ENCODE results near the gene DNM1. TPM values are rescaled to one million over a fixed set of nuclear protein-coding genes. Genes with fewer than 3 reads are reported as not detected.

DNM1 gene
- total and polyA plus RNA-seq, 3 donors from 2014 or later, result 8.0 to 10.7 (median 9.8) TPM

- Histone ChIP-seq H3K27me3 (no peaks in the 10 kb centered on the region), H3K4me3 (no peak overlapping the region), H3K36me3 (ENCODE audit: low read depth, missing control alignments) (no peaks in the 10 kb centered on the region), H3K9me3 (no peaks in the 10 kb centered on the region), H3K4me1 (no peaks in the 10 kb centered on the region), H3K27ac (no peak overlapping the region)
- intact Hi-C loops (cut with DNase I; ENCODE audit: low total_unique reads), result no loop called here
- 82 to 83% methylated on average over 8 to 11 of the region's 11 CpGs for WGBS, 2 donors
- TF ChIP-seq POLR2A (IDR thresholded peaks at IDR 0.05) (no peak), CTCF (IDR thresholded peaks at IDR 0.05) (no peak)
- DNase-seq, result no peak
Measured at GRCh38 chr9:128288273-128289004, 85.3 kb downstream of the DNM1 start.

DNA sequence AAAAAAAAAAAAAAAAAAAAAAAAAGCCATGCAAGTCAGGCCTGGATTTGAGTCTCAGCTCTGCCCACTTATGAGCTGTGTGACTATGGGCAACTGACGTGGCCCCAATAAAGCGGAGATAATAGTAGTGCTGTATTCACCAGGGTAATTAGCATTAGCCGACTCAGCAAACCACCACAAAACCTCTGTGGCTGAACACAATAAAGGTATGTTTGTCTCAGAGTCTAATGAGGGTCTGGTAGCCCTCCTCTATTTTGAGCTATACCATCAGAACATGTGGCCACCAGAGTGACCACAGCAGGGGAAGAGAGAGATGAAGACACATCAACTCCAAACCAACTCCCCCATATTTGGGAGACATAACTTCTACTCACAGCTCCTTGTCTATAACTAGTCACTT lies 88.8 kb downstream of the DNM1 start:
- TF ChIP-seq POLR2A (IDR thresholded peaks at IDR 0.05) (no peak), CTCF (IDR thresholded peaks at IDR 0.05) (no peak)
- Histone ChIP-seq H3K9me3 (no peaks in the 10 kb centered on the region), H3K4me3 (no peak overlapping the region), H3K4me1 (no peaks in the 10 kb centered on the region), H3K27me3 (no peaks in the 10 kb centered on the region), H3K27ac (no peak overlapping the region), H3K36me3 (ENCODE audit: low read depth, missing control alignments) (no peaks in the 10 kb centered on the region)
- WGBS, 2 donors, result 92 to 100% methylated on average over 1 to 3 of the region's 3 CpGs
- DNase-seq, result no peak
- intact Hi-C loops (cut with DNase I; ENCODE audit: low total_unique reads), result no loop called here

DNA sequence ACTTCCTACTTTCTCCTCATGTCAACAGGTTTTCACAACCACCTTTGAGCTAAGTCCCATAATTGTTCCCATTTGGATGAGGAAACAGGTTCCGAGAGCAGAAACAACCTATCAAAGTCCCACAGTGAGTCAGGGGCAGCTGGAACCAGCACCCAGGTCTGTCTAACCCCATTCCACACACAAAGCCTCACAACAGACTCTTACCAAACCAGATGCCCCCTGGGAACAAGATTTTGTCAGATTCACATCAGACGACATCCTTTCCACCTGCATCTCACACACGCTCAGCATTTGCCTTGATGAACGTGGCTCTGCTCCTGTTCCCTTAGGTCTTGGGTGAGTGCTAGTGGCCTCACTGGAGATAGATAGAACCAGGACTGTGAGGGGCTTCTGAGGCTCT lies 89.9 kb downstream of the DNM1 start:
- Histone ChIP-seq H3K4me1 (no peaks in the 10 kb centered on the region), H3K9me3 (no peaks in the 10 kb centered on the region), H3K4me3 (no peak overlapping the region), H3K27ac (no peak overlapping the region), H3K27me3 (no peaks in the 10 kb centered on the region), H3K36me3 (ENCODE audit: low read depth, missing control alignments) (no peaks in the 10 kb centered on the region)
- no peak for DNase-seq
- TF ChIP-seq POLR2A (IDR thresholded peaks at IDR 0.05) (no peak), CTCF (IDR thresholded peaks at IDR 0.05) (no peak)
- intact Hi-C loops (cut with DNase I; ENCODE audit: low total_unique reads), result no loop called here
- 90 to 91% methylated on average over 4 of the region's 4 CpGs for WGBS, 2 donors

DNA sequence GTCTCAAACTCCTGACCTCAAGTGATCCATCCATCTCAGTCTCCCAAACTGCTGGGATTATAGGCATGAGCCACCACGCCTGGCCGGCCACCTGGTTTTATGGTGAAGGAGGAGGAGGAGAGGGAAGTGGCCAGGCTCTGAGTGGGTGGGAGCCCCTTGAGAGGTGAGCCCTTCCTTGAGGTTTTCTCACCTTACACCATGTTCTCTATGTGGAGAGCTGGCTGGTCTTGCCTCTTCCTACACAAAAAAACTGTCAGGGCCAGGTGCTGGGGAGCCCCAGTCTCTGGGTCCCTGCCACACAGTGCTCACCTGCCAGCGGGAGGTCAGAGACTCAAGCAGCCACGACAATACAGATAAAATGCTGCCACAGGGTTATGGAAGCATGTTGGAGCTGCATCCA lies 91.0 kb downstream of the DNM1 start:
- DNase-seq, result no peak
- H3K9me3 ChIP-seq, result no peaks in the 10 kb centered on the region
- H3K4me1 ChIP-seq, result no peaks in the 10 kb centered on the region
- H3K4me3 ChIP-seq, result no peak overlapping the region
- no peak overlapping the region for H3K27ac ChIP-seq
- intact Hi-C loops (cut with DNase I; ENCODE audit: low total_unique reads), result no loop called here
- WGBS, 2 donors, result 77 to 94% methylated on average over 4 of the region's 4 CpGs
- no peaks in the 10 kb centered on the region for H3K27me3 ChIP-seq
- no peaks in the 10 kb centered on the region for H3K36me3 ChIP-seq (ENCODE audit: low read depth, missing control alignments)
- no peak for TF ChIP-seq CTCF (IDR thresholded peaks at IDR 0.05)
- no peak for TF ChIP-seq POLR2A (IDR thresholded peaks at IDR 0.05)

Measured in testis (tissue), 3 donors.